Testis (tissue), 3 donors: ENCODE data around the gene TTC23L. TPM values are rescaled to one million over a fixed set of nuclear protein-coding genes. Genes with fewer than 3 reads are reported as not detected.

Source experiments
- DNase-seq: peaks from one replicate; pipeline ENCODE4 v3.0.0-alpha.2; 2019
- H3K27ac ChIP-seq, 2 donors: fragments of 200-600 bp; sonication (generic); one replicate each; pipeline ENCODE4 v1.5.1; 2019
- H3K27me3 ChIP-seq: fragments of 200-600 bp; sonication (generic); one replicate; pipeline ENCODE4 v1.5.1; 2019
- H3K36me3 ChIP-seq: fragments of 200-600 bp; sonication (generic); one replicate; pipeline ENCODE4 v1.5.1; 2017; ENCODE audit warnings: low read depth; ENCODE audit errors: missing control alignments
- H3K4me1 ChIP-seq: fragments of 200-600 bp; sonication (generic); one replicate; pipeline ENCODE4 v1.5.1; 2019
- H3K4me3 ChIP-seq, 2 donors: fragments of 200-600 bp; sonication (generic); one replicate each; pipeline ENCODE4 v1.5.1; 2017 to 2019
- H3K9me3 ChIP-seq: fragments of 200-600 bp; sonication (generic); one replicate; pipeline ENCODE4 v1.5.1; 2017
- CTCF ChIP-seq, 3 experiments: fragments of 450-650 bp in 2 of 3; fragments of 200-600 bp in 1 of 3; sonication (generic) in 1 of 3; IDR thresholded peaks; one replicate each; pipeline ENCODE4 v1.5.1; 2016 to 2019; ENCODE audit warnings: antibody characterized with exemption in 3 of 3, mild to moderate bottlenecking in 2 of 3, moderate library complexity in 1 of 3
- POLR2A ChIP-seq: fragments of 450-650 bp; IDR thresholded peaks from one replicate; pipeline ENCODE4 v1.6.1; 2017; ENCODE audit warnings: antibody characterized with exemption, mild to moderate bottlenecking, moderate library complexity
- WGBS, 2 donors: methylation state at CpG; one replicate each; pipeline ENCODE4 v1.1.5; 2018; 5-methylcytosine and 5-hydroxymethylcytosine counted together
- intact Hi-C: fragments of 100-400 bp; cut with DNase I; formaldehyde crosslinking; loops from one replicate; pipeline ENCODE4 v1.15.1; 2023; ENCODE audit warnings: low total_unique reads
- polyA plus RNA-seq: library from polyadenylated mRNA; stranded (reverse); fragments of 350-450 nt; fragmentation: Illumina TruSeq; extraction: RNeasy Lipid Tissue Mini Kit (QIAGEN cat#74804); gene quantifications from one replicate; pipeline ENCODE4 v1.2.3, GENCODE V29; 2014; ENCODE audit warnings: low read depth, low replicate concordance; ENCODE audit not compliant: insufficient read depth
- total RNA-seq, 2 donors: library from RNA; depleted of rRNA; stranded (reverse); fragments of >200 nt; gene quantifications; one replicate each; pipeline ENCODE4 v1.2.3, GENCODE V29; 2016

The TTC23L gene
- total and polyA plus RNA-seq, 3 donors from 2014 or later = 16.9 to 60.6 (median 28.2) TPM

GRCh38 chr5:34832568-34832967, 6.4 kb upstream of the TTC23L start:
- no peaks in the 10 kb centered on the region for H3K27me3 ChIP-seq
- peaks cover 3% of the 10 kb centered on the region for H3K4me1 ChIP-seq
- TF ChIP-seq CTCF (IDR thresholded peaks at IDR 0.05) (no peak), POLR2A (no peak)
- intact Hi-C loops = no loop called here
- no peaks in the 10 kb centered on the region for H3K9me3 ChIP-seq
- no peak overlapping the region for H3K4me3 ChIP-seq
- 94 to 98% methylated on average over 5 of the region's 5 CpGs for WGBS, 2 donors
- no peak for DNase-seq
- H3K36me3 ChIP-seq = no peaks in the 10 kb centered on the region
- H3K27ac ChIP-seq = no peak overlapping the region

GRCh38 chr5:34833090-34833489, 5.9 kb upstream of the TTC23L start:
- Histone ChIP-seq H3K36me3 (no peaks in the 10 kb centered on the region), H3K9me3 (no peaks in the 10 kb centered on the region), H3K27ac (no peak overlapping the region), H3K4me3 (no peak overlapping the region), H3K4me1 (peaks cover 3% of the 10 kb centered on the region), H3K27me3 (no peaks in the 10 kb centered on the region)
- WGBS, 2 donors = 89 to 94% methylated on average over 1 of the region's 1 CpG
- TF ChIP-seq CTCF (IDR thresholded peaks at IDR 0.05) (no peak), POLR2A (no peak)
- DNase-seq = no peak
- intact Hi-C loops = no loop called here

- 77 to 78% methylated on average over 9 of the region's 9 CpGs for WGBS, 2 donors
- peak overlapping the region in 1 of 2 donors; percentile 11 for H3K27ac ChIP-seq
- H3K27me3 ChIP-seq = no peaks in the 10 kb centered on the region
- TF ChIP-seq CTCF (IDR thresholded peaks at IDR 0.05) (no peak), POLR2A (no peak)
- no peaks in the 10 kb centered on the region for H3K9me3 ChIP-seq
- peaks cover 3% of the 10 kb centered on the region for H3K4me1 ChIP-seq
- H3K4me3 ChIP-seq = no peak overlapping the region
- H3K36me3 ChIP-seq = no peaks in the 10 kb centered on the region
- no peak for DNase-seq
- intact Hi-C loops = no loop called here
Observed at GRCh38 chr5:34833976-34834793, 4.8 kb upstream of the TTC23L start.

GRCh38 chr5:34834794-34835089, 4.2 kb upstream of the TTC23L start:
- 93 to 96% methylated on average over 1 of the region's 1 CpG for WGBS, 2 donors
- Histone ChIP-seq H3K9me3 (no peaks in the 10 kb centered on the region), H3K4me1 (peaks cover 8% of the 10 kb centered on the region), H3K36me3 (no peaks in the 10 kb centered on the region), H3K27ac (peak overlapping the region in 1 of 2 donors; percentile 11), H3K4me3 (no peak overlapping the region), H3K27me3 (no peaks in the 10 kb centered on the region)
- no peak for DNase-seq
- no peak for TF ChIP-seq CTCF (IDR thresholded peaks at IDR 0.05)
- no peak for TF ChIP-seq POLR2A
- intact Hi-C loops = no loop called here

- Histone ChIP-seq H3K9me3 (no peaks in the 10 kb centered on the region), H3K4me1 (peaks cover 8% of the 10 kb centered on the region), H3K36me3 (no peaks in the 10 kb centered on the region), H3K27me3 (no peaks in the 10 kb centered on the region), H3K4me3 (no peak overlapping the region), H3K27ac (no peak overlapping the region)
- WGBS, 2 donors = 88 to 95% methylated on average over 3 of the region's 3 CpGs
- no peak for DNase-seq
- intact Hi-C loops = no loop called here
- TF ChIP-seq CTCF (IDR thresholded peaks at IDR 0.05) (no peak), POLR2A (no peak)
Observed at GRCh38 chr5:34835664-34836063, 3.3 kb upstream of the TTC23L start.
